K562 (cell line): Measurements from ENCODE around the gene SDK1. TPM values are rescaled to one million over a fixed set of nuclear protein-coding genes. Genes with fewer than 3 reads are reported as not detected.

Source experiments
- ATAC-seq: fragments of 200-7000 bp; cut with Tn5 transposase; 3 replicates; pipeline ENCODE4 v1.9.1; 2020; ENCODE audit warnings: moderate library complexity
- BruUV-seq: library from RNA; stranded (reverse); fragments of 400-500 nt; replicated peaks from 2 replicates; lab custom pipeline; 2021; lab: Mats Ljungman, UMichigan
- CTCF ChIA-PET: fragments of 300-600 bp; formaldehyde crosslinking; extraction: SDS; loops from one replicate; lab custom pipeline; 2021; ENCODE audit warnings: low intra/inter-chr PET ratio; lab: Yijun Ruan, JAX
- POLR2A ChIA-PET: fragments of 300-600, 350-650 bp; sonication (Branson Sonifier 250); formaldehyde crosslinking; extraction: SDS; loops from one replicate; lab custom pipeline; 2021; ENCODE audit warnings: antibody characterized with exemption, inconsistent platforms; lab: Yijun Ruan, JAX
- DNase-seq, 4 experiments: peaks; one replicate each; pipeline versions ENCODE4 v3.0.0 to v3.0.0-alpha.2; 2011 to 2018; ENCODE audit warnings: low spot score in 3 of 4, mixed read lengths in 3 of 4; ENCODE audit errors: extremely low read depth in 1 of 4
- FAIRE-seq: peaks from 2 replicates; lab custom pipeline; 2011; peaks lifted over from hg19 to GRCh38; lab: Jason Lieb, UNC
- H2AFZ ChIP-seq: 2 replicates; pipeline ENCODE4 v1.6.0; 2011; ENCODE audit warnings: low read depth, low read length, control low read depth, inconsistent platforms
- H3K27ac ChIP-seq: fragments of 200-600 bp; 3 replicates; pipeline ENCODE4 v1.8.0; 2011; ENCODE audit warnings: low read depth, mild to moderate bottlenecking, control low read depth, inconsistent platforms, low read length, moderate library complexity, mixed read lengths; ENCODE audit errors: extremely low read depth
- H3K27me3 ChIP-seq, 2 experiments: fragments of 300-600 bp in 1 of 2; 2 replicates in 1 of 2; 3 replicates in 1 of 2; pipeline versions ENCODE4 v1.6.0 to v1.8.0; 2011; ENCODE audit warnings: inconsistent platforms in 2 of 2, low read length in 2 of 2, mild to moderate bottlenecking in 1 of 2, mixed read lengths in 1 of 2, moderate library complexity in 1 of 2; ENCODE audit not compliant: control insufficient read depth in 2 of 2, insufficient read depth in 2 of 2
- H3K36me3 ChIP-seq: fragments of 300-600 bp; 3 replicates; pipeline ENCODE4 v1.8.0; 2011; ENCODE audit warnings: mild to moderate bottlenecking, low read length, inconsistent platforms; ENCODE audit not compliant: control insufficient read depth, insufficient read depth
- H3K4me1 ChIP-seq, 2 experiments: fragments of 200-600 bp in 1 of 2; replicated peaks in 1 of 2; 2 replicates in 1 of 2; 3 replicates in 1 of 2; pipeline versions ENCODE4 v1.5.1 to v1.8.0; 2011; ENCODE audit warnings: inconsistent platforms in 2 of 2, low read length in 2 of 2, mild to moderate bottlenecking in 1 of 2, mixed read lengths in 1 of 2, moderate library complexity in 1 of 2; ENCODE audit not compliant: control insufficient read depth in 2 of 2, insufficient read depth in 2 of 2
- H3K4me2 ChIP-seq: 2 replicates; pipeline ENCODE4 v1.6.1; 2011; ENCODE audit warnings: low read length, control low read depth, inconsistent platforms, mixed read lengths; ENCODE audit not compliant: insufficient read depth
- H3K4me3 ChIP-seq: fragments of 200-600 bp; sonication (generic), shearing (Covaris generic); 2 replicates; pipeline ENCODE4 v1.5.1; 2016; ENCODE audit warnings: control low read depth, inconsistent platforms
- H3K79me2 ChIP-seq: fragments of 200-600 bp; 3 replicates; pipeline ENCODE4 v1.8.0; 2011; ENCODE audit warnings: low read length, inconsistent platforms; ENCODE audit not compliant: control insufficient read depth, insufficient read depth
- H3K9ac ChIP-seq, 2 experiments: 2 replicates each; pipeline versions ENCODE4 v1.6.0 to v1.6.1; 2011; ENCODE audit warnings: low read depth in 2 of 2, low read length in 2 of 2, control low read depth in 1 of 2, inconsistent platforms in 1 of 2, mild to moderate bottlenecking in 1 of 2, mixed read lengths in 1 of 2; ENCODE audit not compliant: insufficient read depth in 1 of 2
- H3K9me1 ChIP-seq: one replicate; pipeline ENCODE4 v1.6.0; 2011; ENCODE audit warnings: inconsistent platforms, mild to moderate bottlenecking, low read length, moderate library complexity; ENCODE audit not compliant: control insufficient read depth, insufficient read depth
- H3K9me3 ChIP-seq: replicated peaks from 2 replicates; pipeline ENCODE4 v1.5.1; 2011; ENCODE audit warnings: low read depth, low read length, inconsistent platforms; ENCODE audit not compliant: control insufficient read depth, insufficient read depth
- H4K20me1 ChIP-seq: replicated peaks from 2 replicates; pipeline ENCODE4 v1.6.1; 2011; ENCODE audit warnings: low read length, inconsistent platforms, mixed read lengths; ENCODE audit not compliant: control insufficient read depth, insufficient read depth
- ADNP ChIP-seq: fragments of 200-800 bp; sonication (Bioruptor generic); IDR thresholded peaks from 2 replicates; pipeline ENCODE4 v1.6.1; 2016; ENCODE audit warnings: missing genetic modification characterization, missing compliant biosample characterization
- CREB5 ChIP-seq: fragments of 250-450 bp; sonication (Bioruptor Pico); IDR thresholded peaks from 2 replicates; pipeline ENCODE4 v1.5.0; 2020; ENCODE audit warnings: mild to moderate bottlenecking
- DACH1 ChIP-seq: fragments of 450-650 bp; IDR thresholded peaks from 2 replicates; pipeline ENCODE4 v1.6.1; 2018; ENCODE audit not compliant: partially characterized antibody
- EP300 ChIP-seq: IDR thresholded peaks from 2 replicates; pipeline ENCODE4 v1.6.1; 2012; ENCODE audit warnings: low read length, improper control_type of control experiment
- GABPA ChIP-seq: fragments of 200-800 bp; sonication (Bioruptor generic); conservative IDR thresholded peaks from 2 replicates; pipeline ENCODE4 v1.6.1; 2016; ENCODE audit warnings: low read depth, missing genetic modification characterization, missing compliant biosample characterization
- LCOR ChIP-seq: sonication (generic); formaldehyde crosslinking; IDR thresholded peaks from 2 replicates; pipeline ENCODE4 v1.8.0; 2022; ENCODE audit warnings: mild to moderate bottlenecking, missing genetic modification reagents
- MAZ ChIP-seq, 2 experiments: fragments of 450-650 bp in 1 of 2; sonication (generic) in 1 of 2; formaldehyde crosslinking; IDR thresholded peaks in 1 of 2; conservative IDR thresholded peaks in 1 of 2; 2 replicates each; pipeline versions ENCODE4 v1.4.0 to v1.5.0; 2020; ENCODE audit warnings: mild to moderate bottlenecking in 1 of 2, missing genetic modification reagents in 1 of 2
- MECOM ChIP-seq: fragments of 250-450 bp; sonication (Bioruptor Pico); IDR thresholded peaks from 2 replicates; pipeline ENCODE4 v1.8.0; 2022; ENCODE audit warnings: inconsistent platforms
- OTX1 ChIP-seq: fragments of 450-650 bp; formaldehyde crosslinking; IDR thresholded peaks from 2 replicates; pipeline ENCODE4 v1.4.0; 2022; ENCODE audit warnings: mild to moderate bottlenecking
- PPARD ChIP-seq: fragments of 250-450 bp; sonication (Bioruptor Pico); IDR thresholded peaks from 2 replicates; pipeline ENCODE4 v1.8.0; 2022; ENCODE audit warnings: inconsistent platforms, mild to moderate bottlenecking, moderate library complexity
- RBM25 ChIP-seq: fragments of 200-400 bp; formaldehyde crosslinking; IDR thresholded peaks from 2 replicates; pipeline ENCODE4 v1.6.1; 2018; ENCODE audit warnings: low read length, low read depth, moderate library complexity; ENCODE audit not compliant: severe bottlenecking
- SMARCE1 ChIP-seq: fragments of 450-650 bp; IDR thresholded peaks from 2 replicates; pipeline ENCODE4 v1.7.1; 2016; ENCODE audit warnings: mild to moderate bottlenecking
- SNIP1 ChIP-seq: fragments of 450-650 bp; IDR thresholded peaks from 2 replicates; pipeline ENCODE4 v1.7.1; 2017; ENCODE audit warnings: low read depth, mild to moderate bottlenecking
- TRIM28 ChIP-seq: fragments of 450-650 bp; IDR thresholded peaks from 2 replicates; pipeline ENCODE4 v1.6.1; 2017
- ZC3H8 ChIP-seq: fragments of 450-650 bp; IDR thresholded peaks from 2 replicates; pipeline ENCODE4 v1.6.1; 2017
- ZFP36 ChIP-seq: fragments of 150-350 bp; IDR thresholded peaks from 2 replicates; pipeline ENCODE4 v1.6.1; 2018; ENCODE audit warnings: low read length, low read depth; ENCODE audit not compliant: partially characterized antibody
- ZNF121 ChIP-seq: sonication (generic); formaldehyde crosslinking; conservative IDR thresholded peaks from 2 replicates; pipeline ENCODE4 v1.8.0; 2022; ENCODE audit warnings: missing genetic modification reagents
- ZNF174 ChIP-seq: fragments of 250-450 bp; sonication (Bioruptor Pico); IDR thresholded peaks from 2 replicates; pipeline ENCODE4 v1.4.0; 2020; ENCODE audit warnings: mild to moderate bottlenecking
- ZNF668 ChIP-seq: fragments of 250-450 bp; sonication (Bioruptor Pico); IDR thresholded peaks from 2 replicates; pipeline ENCODE4 v1.8.0; 2022; ENCODE audit warnings: mild to moderate bottlenecking, inconsistent platforms
- ZNF740 ChIP-seq, 3 experiments: fragments of 200-800 bp in 1 of 3; sonication (Bioruptor generic) in 1 of 3; sonication (generic) in 1 of 3; formaldehyde crosslinking in 1 of 3; IDR thresholded peaks; 2 replicates each; pipeline versions ENCODE4 v1.6.1 to v1.8.0; 2016 to 2022; ENCODE audit warnings: mild to moderate bottlenecking in 2 of 3, missing compliant biosample characterization in 2 of 3, missing genetic modification characterization in 2 of 3, missing genetic modification reagents in 1 of 3
- WGBS: fragments of 100-300 bp; shearing (Covaris generic); methylation state at CpG from one replicate; pipeline ENCODE4 v1.1.6; 2016; ENCODE audit warnings: low coverage, mixed read lengths; ENCODE audit not compliant: insufficient coverage; ENCODE audit errors: missing lambda C conversion rate; 5-methylcytosine and 5-hydroxymethylcytosine counted together
- in situ Hi-C: fragments of 300-500 bp; cut with MboI; formaldehyde crosslinking; loops from 4 replicates; pipeline ENCODE4 v1.15.0; 2018; ENCODE audit warnings: inconsistent platforms, mixed read lengths
- intact Hi-C: fragments of 100-400 bp; cut with micrococcal nuclease; formaldehyde crosslinking; loops from 2 replicates; pipeline ENCODE4 v1.14.2; 2022
- polyA plus RNA-seq, 8 experiments: library from polyadenylated mRNA; depleted of rRNA in 4 of 8; stranded (reverse) in 5 of 8; unstranded in 3 of 8; fragments of >200 nt; fragmentation: Nextera tagmentation in 2 of 8; fragmentation: Illumina TruSeq in 1 of 8; extraction: Ambion mirVana in 2 of 8; extraction: Trizol in 1 of 8; gene quantifications; 2 replicates each; pipeline versions ENCODE4 v1.2.1 to v1.2.3, GENCODE V29; 2011 to 2014; ENCODE audit warnings: inconsistent platforms in 1 of 8, missing spikeins in 1 of 8
- total RNA-seq, 7 experiments: library from RNA; depleted of rRNA in 6 of 7; stranded (reverse); fragments of >200 nt in 6 of 7; fragmentation: Illumina TruSeq in 2 of 7; extraction: Trizol in 2 of 7; gene quantifications; 2 replicates each; pipeline versions ENCODE4 v1.2.1 to v1.2.3, GENCODE V29; 2011 to 2021; ENCODE audit warnings: low replicate concordance in 1 of 7
- TF ChIP-seq, protein P1 (sequence below): sonication (generic); formaldehyde crosslinking; IDR thresholded peaks from 2 replicates; pipeline ENCODE4 v1.8.1; 2023; ENCODE audit warnings: mild to moderate bottlenecking, missing genetic modification reagents

The SDK1 gene
- total and polyA plus RNA-seq, 9 of the 15 experiments (the other 6 are each of a cell fraction or from before 2014, with no cell fraction given): 0.16 TPM; not detected in 8

- TF ChIP-seq ZNF121 (no peak), GABPA (no peak), SMARCE1 (no peak), MAZ (CRISPR knock-in tag; conservative IDR thresholded peaks at IDR 0.05 in 1 of 2, IDR thresholded peaks at IDR 0.05 in 1 of 2) (no peak), ZFP36 (no peak), LCOR (no peak)
- TF ChIP-seq, protein P1, sequence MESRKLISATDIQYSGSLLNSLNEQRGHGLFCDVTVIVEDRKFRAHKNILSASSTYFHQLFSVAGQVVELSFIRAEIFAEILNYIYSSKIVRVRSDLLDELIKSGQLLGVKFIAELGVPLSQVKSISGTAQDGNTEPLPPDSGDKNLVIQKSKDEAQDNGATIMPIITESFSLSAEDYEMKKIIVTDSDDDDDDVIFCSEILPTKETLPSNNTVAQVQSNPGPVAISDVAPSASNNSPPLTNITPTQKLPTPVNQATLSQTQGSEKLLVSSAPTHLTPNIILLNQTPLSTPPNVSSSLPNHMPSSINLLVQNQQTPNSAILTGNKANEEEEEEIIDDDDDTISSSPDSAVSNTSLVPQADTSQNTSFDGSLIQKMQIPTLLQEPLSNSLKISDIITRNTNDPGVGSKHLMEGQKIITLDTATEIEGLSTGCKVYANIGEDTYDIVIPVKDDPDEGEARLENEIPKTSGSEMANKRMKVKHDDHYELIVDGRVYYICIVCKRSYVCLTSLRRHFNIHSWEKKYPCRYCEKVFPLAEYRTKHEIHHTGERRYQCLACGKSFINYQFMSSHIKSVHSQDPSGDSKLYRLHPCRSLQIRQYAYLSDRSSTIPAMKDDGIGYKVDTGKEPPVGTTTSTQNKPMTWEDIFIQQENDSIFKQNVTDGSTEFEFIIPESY (CRISPR knock-in tag): no peak
Measured at GRCh38 chr7:3655635-3656034, 354.6 kb downstream of the SDK1 start (continued).

DNA sequence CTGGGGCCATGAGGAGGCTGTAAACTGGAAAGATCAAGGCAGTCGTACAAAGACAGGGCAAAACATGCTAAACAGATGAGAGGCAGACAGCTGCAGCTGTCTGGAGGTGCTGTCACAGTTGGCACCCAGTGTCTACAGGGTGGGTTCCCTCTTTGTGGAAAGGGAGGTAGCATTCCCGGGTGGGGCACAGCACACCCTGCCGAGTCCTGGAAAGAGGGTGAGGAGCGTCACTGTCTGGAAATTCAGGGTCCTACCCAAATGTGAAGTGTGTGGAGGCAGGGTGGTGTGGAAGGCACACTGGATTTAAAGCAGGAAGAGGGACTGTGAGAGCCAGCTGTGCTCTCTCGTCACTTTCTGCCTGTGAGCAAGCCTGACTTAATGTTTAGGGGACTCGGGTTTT lies 356.2 kb downstream of the SDK1 start:
- H3K79me2 ChIP-seq: no peaks in the 10 kb centered on the region
- H3K9ac ChIP-seq: no peak overlapping the region
- peaks cover 0 to 26% of the 10 kb centered on the region in 2 experiments; a peak in 2 of 5 replicates for H3K27me3 ChIP-seq
- no peaks in the 10 kb centered on the region for H3K9me1 ChIP-seq
- FAIRE-seq (no peak), ATAC-seq (no peak), DNase-seq (no peak)
- H3K4me3 ChIP-seq: no peak overlapping the region
- BruUV-seq: no TSS peak
- in situ Hi-C loops (no loop called here), intact Hi-C loops (no loop called here)
- peaks cover 5% of the 10 kb centered on the region; the same call in 1 of the 2 replicates for H4K20me1 ChIP-seq
- no peaks in the 10 kb centered on the region for H3K4me1 ChIP-seq
- 0% methylated on average over 6 of the region's 6 CpGs for WGBS
- no peaks in the 10 kb centered on the region for H3K9me3 ChIP-seq
- no peak overlapping the region for H3K4me2 ChIP-seq
- no peaks in the 10 kb centered on the region for H3K36me3 ChIP-seq
- H3K27ac ChIP-seq: no peak overlapping the region
- CTCF ChIA-PET: no interaction called here
- POLR2A ChIA-PET: no interaction called here
- H2AFZ ChIP-seq: no peak overlapping the region
- no peak for TF ChIP-seq DACH1
- no peak for TF ChIP-seq PPARD
- TF ChIP-seq EP300: no peak
- no peak for TF ChIP-seq ADNP (tag)
- TF ChIP-seq ZNF668 (CRISPR knock-in tag): no peak
- no peak for TF ChIP-seq ZNF740 (CRISPR knock-in tag; IDR thresholded peaks at IDR 0.05)
- TF ChIP-seq ZNF740 (tag; IDR thresholded peaks at IDR 0.05): no peak
- TF ChIP-seq ZC3H8: no peak
- TF ChIP-seq CREB5 (CRISPR knock-in tag): no peak
- no peak for TF ChIP-seq LCOR
- TF ChIP-seq SNIP1: no peak
- no peak for TF ChIP-seq ZNF174 (CRISPR knock-in tag)
- no peak for TF ChIP-seq TRIM28
- no peak for TF ChIP-seq MECOM (CRISPR knock-in tag)
- no peak for TF ChIP-seq OTX1 (CRISPR knock-in tag)
- TF ChIP-seq RBM25: no peak
